LoVo (cell line): ENCODE measurements around the gene PTGES2.
"Not testable (repeated sequence)": the region's sequence is repeated elsewhere in the genome, so short reads cannot be mapped to it uniquely, and the experiment has no call there.

Source experiments
- DNase-seq: peaks from one replicate; pipeline ENCODE4 v3.0.0-alpha.2; 2016; ENCODE audit warnings: low spot score

The PTGES2 gene

DNA sequence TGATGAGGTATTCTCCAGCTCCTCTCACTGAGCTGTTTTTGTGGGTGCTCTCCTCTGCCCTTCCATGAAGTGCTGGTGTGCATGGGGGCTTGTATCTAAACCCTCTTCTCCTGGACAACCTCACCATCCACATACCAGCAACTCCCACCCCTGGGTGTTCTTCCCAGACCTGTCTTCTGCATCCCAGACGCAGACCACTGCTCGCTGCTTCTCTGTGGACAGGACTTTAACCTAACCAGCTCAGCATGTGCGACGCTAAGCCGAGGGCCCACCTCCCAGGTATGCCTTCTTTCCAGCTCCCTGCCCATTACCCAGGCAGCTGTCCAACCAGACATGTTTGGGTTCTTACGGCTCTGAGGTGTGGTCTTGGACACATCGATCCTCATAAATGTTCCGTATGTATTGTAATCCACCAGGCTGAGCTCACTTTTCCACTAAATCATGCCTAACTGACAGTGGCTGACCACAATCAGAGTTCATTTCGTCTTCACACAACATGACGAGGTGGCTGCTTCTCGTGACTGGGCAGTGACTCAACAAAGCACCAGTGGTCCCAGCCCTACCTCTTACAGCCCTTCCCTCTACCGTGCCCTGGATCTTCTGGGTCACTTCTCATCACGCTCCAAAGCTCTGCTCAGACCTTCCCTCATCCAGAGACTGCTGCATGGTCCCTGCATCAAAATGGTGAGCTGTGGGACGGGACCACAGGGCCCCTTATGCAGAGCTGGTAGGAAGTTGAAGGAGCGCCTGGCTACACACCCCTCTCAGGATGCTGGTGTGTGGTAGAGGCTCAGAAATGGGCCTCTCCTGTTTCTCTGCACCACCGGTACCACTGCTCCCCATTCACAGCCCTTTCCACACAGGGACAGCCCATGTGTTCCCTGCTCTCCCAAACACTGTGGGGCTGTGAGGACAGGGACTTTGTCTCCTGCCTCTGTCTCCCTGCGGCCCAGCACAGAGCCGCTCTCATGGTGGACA is 9.6 kb upstream of the PTGES2 start:
- peak; percentile 26 for DNase-seq

DNA sequence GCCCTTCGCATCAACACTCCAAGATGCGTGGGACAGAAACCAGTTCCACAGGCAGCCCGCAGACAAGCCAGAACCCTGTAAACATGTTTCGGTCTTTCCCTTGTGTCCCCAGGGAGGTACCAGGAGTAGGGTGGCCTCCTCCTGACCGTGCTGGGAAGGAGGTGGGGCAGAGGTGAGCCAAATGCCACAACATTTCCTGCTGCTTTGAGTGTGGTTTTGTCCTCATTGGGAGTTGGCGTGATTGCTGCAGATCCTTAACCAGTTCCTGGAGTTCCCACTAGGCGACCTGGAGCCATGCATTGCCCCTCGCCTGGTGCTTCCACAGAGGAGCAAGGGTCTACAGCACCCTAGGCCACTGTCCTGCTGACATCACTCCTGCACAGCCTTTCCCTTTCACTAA is 8.0 kb upstream of the PTGES2 start:
- not testable (repeated sequence) for DNase-seq

DNA sequence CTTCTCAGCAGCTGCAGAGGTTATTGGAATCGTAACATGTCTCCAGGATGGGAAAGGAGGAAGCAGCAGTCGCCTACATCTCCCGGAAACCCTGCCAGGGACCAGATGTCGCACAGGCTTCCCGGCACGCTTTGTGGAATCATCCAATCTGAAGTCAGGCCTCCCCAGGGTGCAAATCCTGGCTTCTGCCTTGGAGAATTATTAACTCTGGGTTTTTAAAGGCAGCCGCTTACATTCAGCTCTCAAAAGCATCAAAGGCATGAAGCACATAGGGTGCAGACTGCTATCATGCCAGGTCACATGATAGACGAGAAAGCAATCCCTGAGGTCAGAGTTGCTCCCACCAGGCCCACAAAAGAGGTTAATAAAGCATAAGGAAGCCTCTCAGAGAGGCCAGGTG is 4.6 kb upstream of the PTGES2 start:
- not testable (repeated sequence) for DNase-seq

DNA sequence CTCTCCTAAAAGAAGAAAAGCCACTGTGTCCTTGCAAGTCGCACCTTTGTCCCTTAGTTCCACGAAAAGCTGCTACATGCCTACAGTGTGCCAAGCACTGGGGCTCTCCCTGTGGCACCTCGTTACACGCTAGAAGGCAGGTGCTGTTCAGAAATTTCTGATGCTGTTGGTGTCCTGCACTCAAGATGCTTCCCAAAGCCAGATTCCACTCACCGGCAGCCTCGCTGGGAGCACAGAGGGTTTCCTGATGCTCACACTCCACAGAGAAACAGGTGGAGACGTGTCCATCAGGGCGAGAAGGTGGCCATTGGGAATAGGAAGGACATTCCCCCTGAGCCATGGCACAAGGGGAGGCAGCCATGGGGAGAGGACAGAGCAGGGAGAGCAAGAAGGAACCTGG is 3.8 kb upstream of the PTGES2 start:
- DNase-seq: not testable (repeated sequence)

DNA sequence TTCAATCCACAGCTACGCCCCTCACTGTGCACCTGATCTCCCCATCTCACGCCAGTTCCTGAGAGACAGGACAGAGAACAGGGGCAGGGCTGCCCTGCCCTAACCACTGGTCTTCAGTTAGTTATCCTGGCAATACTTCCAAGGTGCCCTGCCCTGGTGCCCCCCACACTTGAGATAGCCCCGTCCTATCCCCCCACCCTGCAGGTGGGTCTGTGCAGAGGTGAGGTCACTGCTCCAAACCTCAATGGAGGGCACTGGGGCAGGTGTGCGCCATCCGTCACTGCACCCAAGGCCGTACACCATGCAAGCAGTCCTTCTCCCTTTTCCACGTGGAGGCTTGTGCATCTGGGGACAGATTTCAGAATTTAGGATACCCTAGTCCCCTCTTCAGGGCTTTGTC is 3.1 kb upstream of the PTGES2 start:
- not testable (repeated sequence) for DNase-seq

DNA sequence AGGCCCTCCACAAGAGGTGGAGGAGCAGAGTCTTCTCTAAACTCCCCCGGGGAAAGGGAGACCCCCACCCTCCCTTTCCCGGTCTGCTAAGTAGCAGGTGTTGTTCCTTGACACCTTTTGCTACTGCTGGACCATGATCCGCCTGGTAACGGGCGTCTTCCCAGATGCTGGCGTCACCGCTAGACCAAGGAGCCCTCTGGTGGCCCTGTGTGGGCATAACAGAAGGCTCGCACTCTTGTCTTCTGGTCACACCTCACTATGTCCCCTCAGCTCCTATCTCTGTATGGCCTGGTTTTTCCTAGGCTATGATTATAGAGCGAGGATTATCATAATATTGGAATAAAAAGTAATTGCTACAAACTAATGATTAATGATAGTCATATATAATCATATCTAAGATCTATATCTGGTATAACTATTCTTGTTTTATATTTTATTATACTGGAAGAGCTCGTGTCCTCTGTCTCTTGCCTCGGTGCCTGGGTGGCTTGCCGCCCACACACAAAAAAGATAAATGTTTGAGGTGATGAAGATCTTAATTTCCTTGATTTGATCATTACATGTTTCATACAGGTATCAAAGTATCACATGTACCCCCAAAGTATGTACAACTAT is 2.6 kb upstream of the PTGES2 start:
- DNase-seq: not testable (repeated sequence)

DNA sequence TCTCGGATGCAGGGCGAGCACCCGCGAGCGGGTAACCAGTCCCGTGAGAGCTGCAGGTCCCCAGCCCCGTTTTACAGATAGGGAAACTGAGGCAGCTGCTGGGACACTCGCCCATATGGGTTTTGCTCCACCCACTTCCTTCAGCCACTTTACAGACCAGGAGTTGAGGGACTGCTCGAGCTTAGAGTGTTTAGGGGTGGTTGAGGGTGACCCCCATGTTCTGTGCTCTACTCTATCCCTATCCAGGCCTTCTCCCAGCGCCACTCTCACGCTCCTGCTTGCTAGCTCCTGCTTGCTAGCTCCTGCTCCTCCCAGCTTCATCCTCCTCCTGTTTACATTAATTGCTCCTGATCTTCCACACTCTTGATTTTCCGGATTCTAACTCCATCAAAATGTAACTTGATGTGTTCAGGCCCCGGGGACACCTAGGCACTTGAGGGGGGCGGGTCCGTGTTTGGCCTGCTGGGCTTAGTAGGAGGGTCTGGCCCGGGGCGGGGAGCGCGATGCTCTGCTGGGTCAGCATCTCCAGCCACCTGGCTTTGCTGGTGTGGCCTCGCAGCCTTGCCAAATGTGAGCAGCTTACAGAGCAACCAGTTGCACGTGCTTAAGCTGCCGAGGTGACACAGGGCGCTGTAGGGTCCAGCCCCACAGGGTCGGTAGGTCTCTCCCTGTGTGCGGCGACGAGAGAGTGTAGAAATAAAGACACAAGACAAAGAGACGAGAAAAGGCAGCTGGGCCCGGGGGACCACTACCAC is 1.5 kb upstream of the PTGES2 start:
- DNase-seq: no peak

DNA sequence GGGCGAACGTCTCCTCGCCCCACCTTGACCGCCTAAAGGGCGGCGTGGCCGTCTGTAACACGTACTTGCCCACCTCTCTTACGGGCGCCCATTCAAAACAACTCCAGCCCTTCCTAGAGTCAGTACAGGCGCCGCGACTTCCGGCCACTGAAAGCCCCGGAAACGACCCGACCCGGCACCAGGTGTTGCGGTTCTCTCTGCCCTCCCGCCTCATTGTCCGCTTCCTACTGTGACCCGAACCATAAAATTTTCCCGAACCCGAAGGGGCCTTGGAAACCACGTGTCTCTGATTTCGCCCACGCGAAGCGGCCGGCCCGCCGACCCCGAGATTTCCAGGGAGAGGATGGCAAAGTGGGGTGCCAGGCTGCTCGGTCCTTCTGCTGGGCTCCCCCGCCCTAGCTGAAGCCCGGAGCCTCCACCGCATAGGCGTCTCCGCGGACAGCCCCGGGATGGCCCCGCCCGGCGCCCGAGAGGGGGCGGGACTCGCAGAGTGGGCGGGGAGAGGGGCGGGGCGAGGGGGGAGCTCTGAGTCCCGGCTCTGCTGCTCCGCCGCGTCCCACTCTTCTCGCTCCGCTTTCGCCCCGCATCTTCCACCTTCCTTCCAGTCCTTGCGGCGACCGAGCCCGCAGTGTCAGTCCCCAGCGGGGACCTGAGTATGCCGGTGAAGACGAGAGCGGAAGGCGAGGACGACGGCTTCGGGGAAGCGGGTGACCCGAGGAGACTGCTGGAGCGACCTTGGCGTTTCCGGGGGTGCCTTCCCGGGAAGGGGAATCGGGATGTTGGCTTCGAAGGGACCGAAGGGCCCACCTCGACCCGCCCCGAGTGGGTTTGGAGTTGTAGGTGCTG is 684 bp upstream of the PTGES2 start:
- DNase-seq: peak; percentile 87

DNA sequence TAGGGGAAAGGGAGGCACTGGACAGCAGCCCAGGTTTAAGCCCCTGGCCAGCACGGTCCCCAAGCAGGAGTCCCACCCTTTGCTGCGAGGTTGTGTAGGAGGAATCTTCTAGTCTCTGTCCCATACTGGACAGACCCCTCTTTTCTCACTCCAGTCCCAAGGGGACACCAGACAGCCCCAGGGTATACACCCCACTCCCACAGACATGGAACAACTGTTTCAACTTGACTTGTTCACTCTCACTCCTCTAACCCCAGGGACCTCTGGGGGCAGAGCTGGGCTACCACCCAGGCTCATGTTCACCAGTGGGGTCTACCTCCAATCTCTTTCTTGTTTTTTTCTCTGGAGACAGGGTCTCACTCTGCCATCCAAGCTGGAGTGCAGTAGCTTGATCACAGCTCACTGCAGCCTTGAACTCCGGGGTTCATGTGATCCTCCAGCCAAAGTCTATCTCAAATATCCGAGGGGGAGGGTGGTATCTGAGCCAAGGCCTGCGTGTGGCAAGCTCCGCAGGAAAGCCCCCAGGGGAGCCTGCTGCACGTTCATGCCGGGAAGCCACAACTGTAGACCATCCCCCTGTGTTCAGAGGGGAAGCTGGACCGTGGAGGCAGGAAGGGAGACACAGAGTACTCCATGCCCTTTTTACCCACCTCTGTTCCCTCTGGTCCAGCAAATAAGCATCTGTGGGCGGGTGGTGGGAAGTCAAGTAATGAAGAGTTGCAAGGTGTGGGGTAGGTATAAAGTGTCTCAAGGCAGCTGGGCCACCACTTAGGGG is 1.8 kb downstream of the PTGES2 start:
- no peak for DNase-seq

DNA sequence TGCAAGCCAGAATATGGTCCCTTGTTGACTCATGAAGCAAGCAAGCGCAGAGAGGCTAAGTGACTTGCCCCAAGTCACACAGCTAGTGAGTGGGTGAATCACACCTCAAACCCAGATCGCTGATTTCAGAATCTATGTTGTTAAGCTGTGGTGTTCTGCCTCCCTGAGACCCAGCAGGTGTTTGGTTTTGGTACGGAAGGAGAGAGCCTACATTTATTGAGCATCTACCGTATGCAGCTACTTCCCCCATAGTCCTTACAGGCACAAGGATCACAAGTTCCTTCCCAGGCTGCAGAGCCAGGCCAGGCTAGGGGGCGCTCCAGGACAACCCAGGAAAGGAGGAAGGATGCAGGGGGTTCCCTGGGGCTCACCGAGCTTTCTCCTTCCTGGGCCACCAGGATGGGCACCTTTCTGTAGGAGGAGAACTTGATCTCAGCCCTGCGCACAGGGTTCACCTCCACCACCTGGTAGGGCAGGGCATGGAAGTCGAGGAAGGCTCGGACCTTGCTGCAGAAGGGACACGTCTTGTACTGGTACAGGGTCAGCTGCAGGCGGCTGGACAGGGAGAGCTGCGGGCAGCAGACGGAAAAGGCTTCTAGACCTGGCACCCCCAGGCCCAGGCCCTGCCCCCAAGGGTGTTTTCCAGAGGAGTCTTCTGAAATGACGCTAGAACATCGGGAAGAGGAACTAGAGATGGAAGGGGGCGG is 2.5 kb downstream of the PTGES2 start:
- peak; percentile 35 for DNase-seq

DNA sequence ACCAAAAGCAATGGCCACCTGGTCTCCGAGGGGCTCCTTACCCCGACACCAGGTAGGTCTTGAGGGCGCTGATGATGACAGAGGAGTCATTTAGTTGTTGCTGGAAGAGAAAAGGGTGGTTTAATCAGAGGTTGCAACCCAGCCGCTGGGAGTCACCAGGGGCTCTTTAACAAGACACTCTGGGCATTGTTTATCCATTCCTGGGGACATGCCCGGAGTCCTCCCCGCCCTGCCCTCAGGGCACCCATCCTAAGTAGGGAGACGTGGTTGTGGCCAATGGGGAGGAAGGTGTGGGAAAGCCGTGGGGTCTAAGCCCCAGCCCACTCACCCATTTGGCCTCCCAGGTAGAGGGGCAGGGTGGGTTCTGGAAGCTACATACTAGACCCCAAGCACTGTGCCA is 3.1 kb downstream of the PTGES2 start:
- DNase-seq: no peak

DNA sequence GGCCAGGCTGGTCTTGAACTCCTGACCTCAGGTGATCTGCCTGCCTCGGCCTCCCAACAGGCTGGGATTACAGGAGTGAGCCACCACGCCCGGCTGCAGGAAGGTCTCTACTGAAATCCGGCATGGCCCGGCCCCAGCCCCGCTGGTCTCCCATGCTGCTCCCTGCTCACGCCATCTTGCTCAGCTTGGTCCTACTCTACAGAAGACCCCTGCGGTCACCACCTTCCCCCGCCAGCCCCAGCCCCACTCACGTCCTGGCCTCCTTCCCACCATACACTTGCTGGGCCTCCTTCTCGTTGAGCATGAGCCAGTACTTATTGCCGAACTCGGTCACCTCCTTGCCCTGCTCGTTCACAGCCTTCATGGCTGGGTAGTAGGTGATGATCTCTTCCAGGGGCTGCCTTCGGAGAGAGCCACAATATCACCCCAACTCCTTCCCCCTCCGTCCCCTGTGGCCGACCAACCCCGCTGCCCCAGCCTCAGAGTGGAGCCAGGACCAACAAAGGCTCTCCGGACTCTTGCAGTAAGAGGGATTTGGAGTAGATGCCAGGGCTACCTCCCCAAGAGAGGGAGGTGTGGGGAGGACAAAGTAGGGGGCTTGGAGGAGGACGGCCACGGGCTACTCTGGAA is 4.0 kb downstream of the PTGES2 start:
- DNase-seq: no peak

DNA sequence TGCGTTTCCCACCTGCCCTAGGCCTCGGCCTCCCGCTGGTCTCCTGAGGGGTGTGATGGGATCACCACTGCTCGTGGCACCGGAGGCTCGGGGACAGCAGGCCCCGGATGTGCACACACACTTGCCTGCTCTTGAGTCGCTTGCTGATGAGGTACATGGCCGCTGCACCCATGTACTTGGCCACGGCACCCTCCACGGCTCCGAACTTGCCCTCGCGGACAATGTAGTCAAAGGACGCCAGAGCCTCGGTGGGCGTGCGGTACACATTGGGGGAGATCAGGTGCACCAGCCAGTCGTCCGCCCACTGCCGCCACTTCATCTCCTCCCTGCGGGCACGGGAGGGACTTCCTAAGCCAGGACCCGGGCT is 4.7 kb downstream of the PTGES2 start:
- no peak for DNase-seq

DNA sequence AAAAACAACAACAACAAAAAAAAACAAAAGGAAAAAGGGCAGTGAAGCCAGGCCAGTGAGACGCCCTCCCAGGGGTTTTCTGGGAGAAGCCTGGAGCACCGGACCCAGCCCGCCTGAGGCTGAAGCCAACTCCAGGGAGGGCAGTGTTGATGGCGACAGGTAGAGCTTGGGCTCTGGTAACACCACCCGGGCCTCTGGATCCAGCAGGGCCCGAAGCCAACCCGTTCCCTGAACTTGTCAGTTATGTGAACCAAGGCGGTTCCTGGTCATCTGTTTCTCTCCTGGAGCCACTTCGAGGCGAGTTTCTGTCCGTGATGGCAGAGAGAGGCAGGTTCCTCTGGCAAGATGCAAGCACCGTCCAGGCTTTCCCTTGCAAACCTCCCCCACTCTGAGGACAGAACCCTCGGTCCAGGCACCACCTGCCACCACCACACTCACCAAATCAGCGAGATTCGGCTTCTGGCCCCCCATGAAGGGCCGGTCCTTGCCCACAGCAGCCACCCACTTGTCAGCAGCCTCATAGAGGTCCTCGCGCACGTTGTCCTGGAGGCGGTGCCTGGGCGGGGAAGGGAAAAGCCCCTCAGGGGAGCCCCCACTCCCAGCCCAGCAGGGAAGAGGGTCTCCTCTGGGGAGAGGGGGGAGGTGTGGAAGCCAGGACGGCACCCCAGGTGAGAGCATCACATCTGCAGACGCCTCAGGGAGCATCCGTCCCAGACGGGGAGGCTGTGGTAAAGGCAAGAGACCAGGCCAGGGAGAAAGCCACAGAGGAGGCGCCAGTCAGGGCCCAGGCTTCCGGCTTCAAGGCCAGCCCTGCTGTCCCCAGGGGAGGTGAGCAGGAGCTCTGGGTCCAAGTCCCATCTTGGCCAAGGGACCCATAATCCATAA is 5.4 kb downstream of the PTGES2 start:
- DNase-seq: no peak

DNA sequence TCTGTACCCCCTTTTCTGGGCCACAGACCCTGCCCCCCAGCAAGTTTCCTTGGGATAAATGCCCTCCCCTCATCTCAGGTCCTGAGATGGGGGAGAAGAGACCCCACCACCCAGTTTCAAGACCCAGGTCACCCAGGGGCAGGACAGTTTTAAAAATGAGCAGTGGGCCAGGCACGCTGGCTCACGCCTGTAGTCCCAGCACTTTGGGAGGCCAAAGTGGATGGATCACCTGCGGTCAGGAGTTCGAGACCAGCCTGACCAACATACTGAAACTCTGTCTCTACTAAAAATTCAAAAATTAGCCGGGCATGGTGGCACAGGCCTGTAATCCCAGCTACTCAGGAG is 6.1 kb downstream of the PTGES2 start:
- DNase-seq: no peak

DNA sequence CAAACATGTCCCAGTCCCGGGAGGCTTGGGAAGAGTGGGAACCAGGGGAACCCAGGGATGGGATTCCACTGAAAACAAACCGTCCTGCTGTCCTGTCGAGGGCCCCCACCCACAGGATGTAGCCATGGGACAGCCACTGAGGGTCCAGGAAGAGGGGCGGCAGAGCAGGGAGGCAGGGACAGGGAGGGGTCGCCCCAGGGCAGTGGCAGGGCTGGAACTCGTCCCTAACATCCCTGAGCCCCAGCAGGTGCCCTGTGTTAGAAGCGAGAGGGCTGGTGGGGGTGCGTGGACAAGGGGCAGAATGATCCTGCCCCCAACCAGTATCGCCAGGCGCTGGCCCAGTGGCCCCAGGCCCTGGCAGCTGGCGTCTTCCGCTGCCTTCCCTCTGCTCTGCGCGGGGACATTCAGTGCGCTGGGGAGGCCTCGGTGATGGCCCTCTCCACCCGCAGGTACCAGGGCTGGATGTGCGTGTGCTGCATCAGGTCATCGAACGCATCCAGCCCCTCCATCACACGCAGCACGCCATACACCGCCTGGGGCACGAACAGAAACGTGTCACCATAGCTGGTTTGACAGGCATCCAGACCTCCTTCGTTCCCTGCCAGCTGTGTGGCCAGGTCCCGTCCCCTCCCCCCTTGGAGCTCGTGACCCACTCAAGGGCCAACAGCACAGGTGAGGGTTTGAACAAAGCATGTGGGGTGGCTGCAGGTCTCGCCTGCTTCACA is 6.6 kb downstream of the PTGES2 start:
- DNase-seq: no peak

DNA sequence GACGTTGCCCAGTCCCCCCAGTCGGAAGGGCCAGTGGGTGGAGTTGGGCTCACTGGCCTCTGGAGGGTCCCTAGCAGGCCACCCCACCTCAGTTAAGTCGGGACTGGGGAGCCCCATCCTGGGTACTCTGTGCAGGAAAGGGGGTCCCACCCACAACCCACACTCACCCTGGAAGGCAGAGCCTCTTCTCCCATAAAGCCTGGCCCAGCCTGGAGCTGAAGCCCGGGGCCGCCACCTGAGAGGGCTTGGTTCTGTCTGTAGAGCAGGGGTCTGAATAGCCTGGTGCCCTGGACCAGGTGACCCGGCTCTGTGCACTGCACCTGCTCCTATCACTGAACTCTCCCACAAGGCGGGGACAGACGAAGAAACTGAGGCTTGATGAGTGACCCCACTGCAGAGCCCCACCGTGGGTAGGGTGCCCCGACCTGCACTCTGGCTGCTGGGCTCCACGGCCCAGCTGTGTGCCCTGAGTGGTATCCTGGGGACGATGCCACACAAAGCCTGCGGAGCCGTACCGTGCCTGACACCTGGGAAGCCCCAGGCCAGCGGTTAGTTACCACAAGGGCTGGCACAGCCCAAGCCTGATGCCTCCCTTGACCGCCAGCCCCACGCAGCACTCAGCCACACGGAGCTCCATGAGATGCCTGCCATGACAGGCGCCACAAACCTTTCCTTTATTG is 7.3 kb downstream of the PTGES2 start:
- no peak for DNase-seq
